AG20443 (cell line): ENCODE results near the gene TNFRSF1B.
A peak's percentile ranks its signal among the peaks of the same experiment; 100 is the strongest.
"Not testable (repeated sequence)": the region's sequence is repeated elsewhere in the genome, so short reads cannot be mapped to it uniquely, and the experiment has no call there.

Experiments used
- DNase-seq: peaks from one replicate; pipeline ENCODE4 v3.0.0; 2012; ENCODE audit warnings: low spot score, mixed read lengths

The TNFRSF1B gene

DNA sequence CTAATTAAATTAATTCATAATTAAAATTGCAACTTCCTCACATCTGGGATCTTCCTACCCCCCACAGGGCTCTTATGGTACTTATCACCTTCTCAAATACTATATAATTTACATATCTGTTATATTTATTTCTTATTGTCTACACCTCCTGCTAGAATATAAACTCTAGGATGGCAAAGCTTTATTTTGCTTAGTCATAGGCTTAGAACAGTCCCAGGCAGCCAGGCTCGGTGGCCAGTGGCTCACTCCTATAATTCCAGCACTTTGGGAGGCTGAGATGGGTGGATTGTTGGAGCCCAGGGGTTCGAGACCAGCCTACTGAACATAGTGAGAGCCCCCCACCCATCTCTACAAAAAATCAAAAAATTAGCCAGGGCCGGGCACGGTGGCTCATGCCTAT lies 53.0 kb downstream of the TNFRSF1B start:
- DNase-seq: no peak

DNA sequence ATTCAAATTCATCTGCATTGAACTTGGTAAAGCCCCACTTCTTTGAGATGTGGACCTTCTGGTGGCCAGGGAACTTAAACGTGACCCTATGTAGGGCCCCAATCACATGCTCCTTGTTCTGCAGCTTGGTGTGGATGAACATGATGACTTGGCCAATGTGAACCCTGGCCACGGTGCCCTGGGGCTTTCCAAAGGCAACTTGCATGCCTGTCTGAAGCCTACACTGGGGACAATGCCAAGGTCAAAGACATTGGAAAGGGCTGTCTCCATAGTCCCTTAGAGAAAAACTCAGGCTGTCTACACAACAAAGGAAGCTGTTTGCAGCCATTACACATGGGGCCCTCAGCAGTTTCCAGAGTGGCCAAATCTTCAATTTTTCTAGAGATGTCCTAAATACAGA lies 54.1 kb downstream of the TNFRSF1B start:
- DNase-seq: no peak

DNA sequence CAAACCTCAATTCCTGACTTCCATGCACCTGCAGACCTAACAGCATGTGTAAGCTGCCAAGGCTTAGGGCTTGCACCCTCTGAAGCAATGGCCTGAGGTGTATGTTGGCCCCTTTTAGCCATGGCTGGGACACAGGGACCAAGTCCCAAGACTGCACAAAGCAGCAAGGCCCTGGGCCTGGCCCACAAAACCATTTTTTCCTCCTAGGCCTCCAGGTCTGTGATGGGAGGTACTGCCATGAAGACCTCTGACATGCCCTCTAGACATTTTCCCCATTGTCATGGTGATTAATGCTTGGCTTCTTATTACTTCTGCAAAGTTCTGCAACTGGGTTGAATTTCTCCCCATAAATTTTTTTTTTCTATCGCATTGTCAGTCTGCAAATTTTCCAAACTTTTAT lies 55.9 kb downstream of the TNFRSF1B start:
- not testable (repeated sequence) for DNase-seq

DNA sequence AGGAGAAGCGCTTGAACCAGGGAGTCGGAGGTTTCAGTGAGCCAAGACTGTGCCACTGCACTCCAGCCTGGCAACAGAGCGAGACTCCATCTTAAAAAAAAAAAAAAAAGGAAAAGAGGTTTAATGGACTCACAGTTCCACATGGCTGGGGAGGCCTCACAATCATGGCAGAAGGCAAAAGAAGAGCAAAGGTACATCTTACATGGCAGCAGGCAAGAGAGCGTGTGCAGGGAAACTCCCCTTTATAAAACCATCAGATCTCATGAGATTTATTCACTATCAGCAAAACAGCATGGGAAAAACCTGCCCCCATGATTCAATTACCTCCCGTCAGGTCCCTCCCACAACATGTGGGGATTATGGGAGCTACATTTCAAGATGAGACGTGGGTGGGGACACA lies 57.3 kb downstream of the TNFRSF1B start:
- DNase-seq: not testable (repeated sequence)

DNA sequence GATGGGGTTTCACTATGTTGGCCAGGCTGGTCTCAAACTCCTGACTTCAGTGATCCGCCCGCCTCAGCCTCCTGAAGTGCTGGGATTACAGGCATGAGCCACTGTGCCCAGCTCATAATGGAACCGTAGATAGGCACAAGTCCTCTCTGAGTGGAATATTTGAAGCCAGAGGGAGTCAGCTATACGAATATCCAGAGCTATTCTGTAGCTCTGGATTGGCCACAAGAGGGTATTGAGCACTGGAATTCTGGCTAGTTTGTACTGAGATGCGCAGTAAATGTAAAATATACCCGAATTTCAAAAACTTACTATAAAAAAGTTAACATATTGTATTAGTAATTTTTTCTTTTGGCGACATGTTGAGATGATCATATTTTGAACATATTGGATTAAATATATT lies 62.2 kb downstream of the TNFRSF1B start:
- no peak for DNase-seq

DNA sequence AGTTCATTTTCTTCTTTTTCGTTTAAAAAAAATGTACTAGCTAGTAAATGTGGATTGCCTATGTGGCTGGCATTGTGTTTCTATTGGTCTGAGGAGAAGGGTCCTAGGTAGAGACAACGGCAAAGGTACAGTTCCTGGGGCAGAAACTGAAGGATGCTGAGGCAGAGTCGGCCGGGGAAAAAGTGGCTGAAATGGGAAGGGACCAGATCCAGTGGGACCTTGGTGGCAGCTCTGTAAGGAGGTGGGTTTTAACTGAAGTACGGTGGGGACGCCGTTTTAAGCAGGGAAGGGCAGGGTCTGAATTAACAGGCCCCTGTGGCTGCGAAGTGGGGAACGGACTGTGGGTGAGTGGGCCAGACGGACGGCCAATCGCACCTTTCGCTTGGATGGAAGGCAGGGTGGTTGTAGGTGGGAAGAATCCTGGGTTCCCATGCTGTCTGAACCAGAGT lies 62.6 kb downstream of the TNFRSF1B start:
- DNase-seq: no peak

DNA sequence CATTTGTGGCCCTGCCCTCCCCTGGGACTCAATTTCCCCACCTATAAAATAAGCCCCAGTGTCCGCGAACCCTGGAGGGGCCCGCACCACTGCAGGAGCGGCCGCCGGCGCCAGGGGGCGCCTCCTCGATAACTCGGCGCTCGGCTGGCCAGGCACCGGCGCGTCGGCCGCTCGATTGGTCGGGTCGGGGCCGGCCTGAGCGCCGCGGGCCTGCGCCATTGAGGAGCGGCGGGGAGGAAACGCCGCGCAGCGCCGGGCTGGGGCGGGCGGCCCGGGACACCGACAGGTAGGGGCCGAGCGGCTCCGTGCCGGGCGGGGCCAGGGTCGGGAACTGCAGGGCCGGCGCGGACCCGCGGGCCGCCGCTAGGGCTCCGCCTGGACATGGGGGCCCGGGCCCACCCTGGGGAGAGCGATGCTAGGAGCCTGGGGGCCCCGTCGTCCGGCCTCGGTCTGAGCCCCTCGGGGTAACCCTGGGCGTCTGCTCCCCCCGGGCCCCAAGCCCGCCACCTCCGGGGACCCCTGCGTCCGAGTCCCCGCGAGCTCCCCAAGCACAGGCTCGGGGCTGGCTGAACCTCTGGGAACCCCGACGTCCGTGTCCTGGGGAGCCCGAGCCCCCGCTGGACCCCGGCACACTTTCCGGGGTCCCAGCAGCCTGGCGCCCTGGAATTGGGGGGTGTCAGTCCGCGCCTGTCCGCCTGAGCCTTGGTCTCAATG lies 63.2 kb downstream of the TNFRSF1B start, which contains the start of gene VPS13D:
Gene VPS13D, plus strand, starts transcription at position 196 of the 714 bp plus-strand sequence. CDS start 4,237 bp downstream, outside the sequence.
- peak; percentile 98 for DNase-seq

DNA sequence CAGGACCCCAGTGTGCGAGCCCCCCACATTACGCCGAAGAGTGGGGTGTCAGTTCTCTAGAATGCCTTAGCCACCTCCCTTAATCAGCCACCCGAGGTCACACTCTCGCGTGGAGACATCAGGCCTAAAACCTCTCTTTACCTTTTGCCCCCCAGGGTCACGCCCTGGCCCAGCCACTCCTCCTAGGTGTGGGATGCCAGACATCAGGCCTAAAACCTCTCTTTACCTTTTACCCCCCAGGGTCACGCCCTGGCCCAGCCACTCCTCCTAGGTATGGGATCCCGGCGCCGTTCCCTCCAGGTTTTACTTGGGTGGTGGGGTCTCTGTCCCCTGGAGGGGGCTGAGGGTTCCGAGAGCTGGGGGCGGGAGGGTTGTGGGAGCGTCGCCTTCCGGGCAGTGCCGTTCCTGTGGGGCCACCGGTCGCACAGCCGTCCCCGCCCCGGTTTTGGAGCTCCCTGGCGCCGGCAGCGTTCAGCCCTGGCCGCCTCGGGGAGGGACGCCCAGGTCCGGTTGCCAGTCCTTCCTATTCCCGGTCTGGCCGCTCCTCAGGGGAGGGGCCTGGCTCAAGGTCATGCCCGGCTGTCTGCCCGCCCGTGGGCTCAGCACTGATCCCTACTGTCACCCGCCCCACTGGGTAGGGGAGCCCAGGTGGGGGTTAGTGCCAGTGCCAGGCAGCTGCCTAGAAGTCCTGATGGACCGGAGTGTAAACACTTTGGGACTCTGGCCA lies 63.9 kb downstream of the TNFRSF1B start:
- DNase-seq: peak; percentile 84

DNA sequence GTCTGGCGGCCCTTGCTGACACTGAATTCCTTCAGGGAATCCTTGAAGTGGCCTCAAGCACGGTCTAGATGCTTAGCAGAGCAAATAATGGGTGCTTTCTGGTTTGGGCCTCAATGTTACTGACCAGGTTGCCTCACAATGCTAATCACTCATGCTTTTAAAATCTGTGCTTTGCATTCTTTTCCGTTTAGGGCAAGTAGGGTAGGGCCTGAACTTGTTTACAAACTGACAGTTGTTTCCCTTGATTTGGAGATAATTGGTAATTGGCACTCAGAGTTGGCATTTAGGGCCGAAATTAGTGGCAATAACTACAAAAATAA lies 64.4 kb downstream of the TNFRSF1B start:
- no peak for DNase-seq

DNA sequence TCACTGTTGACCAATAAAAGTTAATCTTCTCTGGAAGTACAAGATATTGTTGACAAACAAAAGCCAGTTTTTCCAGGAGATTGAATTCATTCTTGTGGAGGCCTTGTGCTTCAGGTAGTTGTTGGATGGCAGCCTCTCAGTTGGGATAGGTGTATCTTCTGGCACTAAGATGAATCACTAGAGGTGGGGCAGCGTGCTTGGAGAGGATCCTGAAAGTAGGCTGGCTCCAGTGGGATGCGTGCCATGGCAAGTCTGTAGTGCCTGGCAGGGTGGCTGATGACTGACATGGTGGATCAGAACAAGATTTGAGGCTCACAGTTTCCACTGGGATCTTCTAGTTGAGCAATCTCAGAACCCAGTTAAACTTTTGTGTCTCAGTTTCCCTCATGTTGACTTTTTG lies 65.4 kb downstream of the TNFRSF1B start:
- DNase-seq: no peak

DNA sequence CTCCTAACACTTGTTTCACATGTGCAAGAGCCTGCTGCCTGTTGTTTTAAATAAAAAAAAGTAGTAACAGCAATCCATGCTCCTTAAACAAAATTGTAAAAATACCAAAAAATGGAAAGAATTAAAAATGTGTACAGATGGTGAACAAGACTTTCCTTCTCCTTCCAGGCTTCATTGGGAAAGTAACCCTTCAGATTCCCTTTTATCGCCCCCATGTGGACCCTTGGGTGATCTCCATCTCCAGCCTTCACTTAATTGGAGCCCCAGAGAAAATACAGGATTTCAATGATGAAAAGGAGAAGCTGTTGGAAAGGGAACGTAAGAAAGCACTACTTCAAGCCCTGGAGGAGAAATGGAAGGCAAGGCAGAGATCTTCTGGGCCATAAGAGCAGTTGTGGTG lies 77.3 kb downstream of the TNFRSF1B start:
- peak; percentile 26 for DNase-seq

DNA sequence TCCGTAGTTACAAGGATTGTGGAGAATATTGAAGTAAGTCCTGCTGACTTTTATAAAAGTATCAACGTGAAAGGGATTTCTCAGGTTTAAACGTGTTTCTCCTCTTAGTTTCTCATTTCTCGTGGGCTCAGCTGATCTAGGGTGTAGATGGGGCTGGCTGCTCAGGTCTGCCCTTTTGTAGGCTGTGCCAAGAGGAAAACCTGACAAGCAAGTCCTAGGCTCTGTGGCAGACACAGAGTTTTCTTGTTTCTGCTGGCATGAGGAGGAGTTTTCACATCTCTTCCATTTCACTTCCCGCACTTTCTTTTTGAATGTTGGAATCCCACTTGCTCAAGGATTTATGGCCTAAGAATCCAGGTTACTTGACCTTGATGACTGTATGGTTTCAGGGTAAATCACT lies 77.8 kb downstream of the TNFRSF1B start:
- DNase-seq: no peak

DNA sequence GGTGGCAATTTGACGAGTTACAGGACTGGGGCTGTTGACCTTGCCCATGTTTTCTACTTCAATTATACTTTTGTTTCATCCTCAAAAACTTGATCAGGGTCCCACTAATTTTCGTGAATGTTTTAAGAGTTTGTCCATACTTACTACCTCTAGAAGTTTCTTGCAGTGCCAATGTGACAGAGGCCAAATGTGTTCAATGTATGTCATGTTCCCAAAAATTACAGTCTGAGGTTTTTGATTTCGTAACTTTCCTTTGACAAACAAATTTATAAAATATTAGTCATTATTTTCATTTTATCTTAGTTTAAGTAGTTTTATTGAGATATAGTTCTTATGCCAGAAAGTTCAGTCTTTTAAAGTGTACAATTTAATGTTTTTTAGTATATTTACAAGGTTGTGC lies 78.3 kb downstream of the TNFRSF1B start:
- no peak for DNase-seq

DNA sequence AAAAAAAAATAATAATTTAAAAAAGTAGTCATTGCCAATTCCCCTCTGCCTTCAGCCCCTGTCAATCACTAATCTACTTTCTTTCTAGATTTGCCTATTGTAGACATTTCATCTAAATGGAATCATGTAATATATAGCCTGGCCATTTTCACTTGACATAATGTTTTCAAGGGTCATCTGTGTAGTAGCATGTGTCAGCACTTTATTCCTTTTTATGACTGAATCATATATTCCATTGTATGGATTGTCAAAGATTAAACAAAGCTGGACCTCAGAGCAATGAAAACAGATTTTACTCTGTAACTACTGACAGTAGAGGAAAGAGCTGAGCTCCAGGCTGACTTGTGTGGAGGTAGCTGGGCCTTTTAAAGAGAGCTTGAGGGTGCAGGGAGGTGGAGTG lies 78.9 kb downstream of the TNFRSF1B start:
- DNase-seq: no peak

DNA sequence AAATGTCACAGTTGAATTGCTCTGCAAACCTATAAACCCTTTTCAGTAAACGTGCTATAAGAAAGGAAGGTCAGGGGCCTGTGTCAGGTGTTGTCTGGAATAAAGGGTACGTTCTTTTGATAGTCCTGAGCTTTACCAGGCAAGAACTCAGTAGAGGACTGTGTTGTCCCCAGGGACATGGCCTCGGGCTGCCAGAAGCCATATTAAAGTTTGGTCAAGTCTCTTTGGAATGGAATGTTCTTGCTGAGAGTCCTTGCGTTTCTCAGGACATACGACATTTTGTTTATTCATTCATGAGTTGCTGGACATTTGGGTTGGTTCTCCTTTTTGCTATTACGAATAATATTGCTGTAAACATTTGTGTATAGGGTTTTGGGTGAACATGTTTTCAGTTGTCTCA lies 79.8 kb downstream of the TNFRSF1B start:
- DNase-seq: no peak

DNA sequence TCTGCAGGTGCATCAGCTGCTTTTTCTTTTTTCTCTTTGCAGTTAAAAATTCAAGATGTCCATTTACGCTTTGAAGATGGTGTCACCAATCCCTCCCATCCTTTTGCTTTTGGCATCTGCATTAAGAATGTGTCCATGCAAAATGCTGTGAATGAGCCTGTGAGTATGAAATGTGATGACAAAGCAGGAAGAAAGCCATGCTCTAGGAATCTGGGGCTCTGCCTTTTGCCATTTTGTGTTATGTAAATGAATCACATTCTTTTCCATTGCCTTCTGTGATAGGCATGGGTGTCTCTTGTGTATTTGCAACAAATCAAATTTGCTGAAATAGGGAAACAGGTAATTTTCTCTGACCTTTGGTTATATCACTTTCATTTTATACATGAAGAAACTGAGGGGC lies 82.4 kb downstream of the TNFRSF1B start:
- DNase-seq: peak; percentile 61

DNA sequence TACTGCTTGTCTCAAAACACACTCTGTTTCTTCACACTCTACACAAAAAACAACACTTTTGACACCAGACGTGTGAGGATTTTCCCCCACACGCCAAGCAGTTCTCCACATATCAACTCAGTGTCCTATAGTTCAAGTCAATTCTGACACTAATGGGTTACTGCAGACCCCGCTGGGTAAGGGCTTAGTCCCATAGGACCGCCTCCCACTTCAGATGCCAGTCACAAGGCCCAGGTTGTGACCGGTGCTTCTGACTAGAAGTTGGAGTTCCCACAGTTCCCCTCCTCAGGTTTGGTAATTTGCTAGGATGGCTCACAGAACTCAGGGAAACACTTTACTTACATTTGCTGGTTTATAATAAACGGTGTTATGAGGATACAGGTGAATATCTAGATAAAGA lies 83.0 kb downstream of the TNFRSF1B start:
- no peak for DNase-seq

DNA sequence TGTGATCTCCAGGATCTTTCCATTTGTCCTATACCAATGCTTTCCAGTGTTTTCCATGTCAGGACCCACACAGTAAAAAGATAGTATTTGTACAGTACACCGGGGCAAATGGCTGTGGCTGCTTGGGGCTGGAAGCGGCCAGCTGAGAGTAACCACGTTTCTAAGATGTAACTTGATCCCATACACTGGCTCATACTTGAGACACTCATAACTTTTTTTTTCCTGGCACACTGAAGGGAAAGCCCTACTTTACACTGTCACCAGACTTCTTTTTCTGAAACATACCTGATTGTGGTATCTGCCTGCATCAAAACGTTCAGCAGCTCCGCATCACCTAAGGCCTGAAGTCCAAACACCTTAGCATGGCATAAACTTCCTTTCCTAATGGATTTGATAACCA lies 84.7 kb downstream of the TNFRSF1B start:
- DNase-seq: peak; percentile 33

DNA sequence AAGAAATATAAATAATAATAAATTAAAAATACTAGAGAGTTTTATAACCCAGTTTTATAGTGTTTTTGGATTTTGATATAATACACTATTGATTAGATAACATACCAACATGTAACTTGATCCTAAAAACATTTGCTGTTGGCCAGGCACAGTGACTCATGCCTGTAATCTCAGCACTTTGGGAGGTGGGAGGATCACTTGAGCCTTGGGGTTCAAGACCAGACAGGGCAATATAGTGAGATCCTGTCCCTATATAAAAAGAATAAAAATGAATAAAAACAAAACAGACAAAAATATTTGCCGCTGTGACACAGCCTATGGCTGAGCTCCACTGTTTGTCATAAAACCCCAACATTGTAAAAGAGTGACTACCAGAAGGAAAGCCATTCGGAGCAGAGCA lies 89.1 kb downstream of the TNFRSF1B start:
- no peak for DNase-seq

DNA sequence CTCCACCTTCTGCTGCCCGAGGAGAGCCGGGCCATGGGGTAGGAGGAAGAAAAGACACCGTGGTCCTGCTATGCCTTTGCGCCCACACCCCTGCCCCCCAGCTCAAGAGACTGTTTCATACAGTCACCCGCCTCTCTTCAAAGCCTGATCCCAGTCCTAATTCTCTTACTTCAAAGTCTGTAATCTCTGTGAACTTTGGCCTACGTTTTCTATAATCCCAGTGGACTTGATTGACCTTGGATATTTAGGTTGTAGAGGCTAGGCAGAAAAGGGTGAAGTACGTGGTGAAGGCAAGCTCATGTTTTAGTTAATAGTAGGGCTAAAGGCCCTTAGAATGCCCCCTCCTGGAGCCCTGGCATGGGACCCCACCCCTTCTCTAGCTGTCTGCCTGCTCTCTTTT lies 91.5 kb downstream of the TNFRSF1B start:
- DNase-seq: no peak
